H9 (cell line): Measurements from ENCODE around the gene LRP1. TPM values are rescaled to one million over a fixed set of nuclear protein-coding genes. Genes with fewer than 3 reads are reported as not detected.

Experiments
- DNase-seq: peaks from one replicate; pipeline ENCODE4 v3.0.0-alpha.2; 2017
- H2AFZ ChIP-seq: one replicate; pipeline ENCODE4 v1.6.1; 2013; ENCODE audit warnings: mild to moderate bottlenecking, low read length, control low read depth, moderate library complexity
- H2AK5ac ChIP-seq: 2 replicates; pipeline ENCODE4 v1.6.1; 2013; ENCODE audit warnings: low read length, control low read depth, mixed read lengths; ENCODE audit not compliant: insufficient read length
- H2BK120ac ChIP-seq: one replicate; pipeline ENCODE4 v1.6.1; 2013; ENCODE audit warnings: low read depth, mild to moderate bottlenecking, low read length, control low read depth, inconsistent platforms; ENCODE audit not compliant: poor library complexity, severe bottlenecking
- H2BK12ac ChIP-seq: 2 replicates; pipeline ENCODE4 v1.6.1; 2013; ENCODE audit warnings: low read length, control low read depth, mixed read lengths, low read depth; ENCODE audit not compliant: insufficient read length
- H2BK15ac ChIP-seq: 2 replicates; pipeline ENCODE4 v1.6.1; 2013; ENCODE audit warnings: low read depth, low read length, control low read depth
- H2BK20ac ChIP-seq: one replicate; pipeline ENCODE4 v1.6.1; 2013; ENCODE audit warnings: low read depth, mild to moderate bottlenecking, low read length, control low read depth, inconsistent platforms; ENCODE audit not compliant: poor library complexity, severe bottlenecking
- H2BK5ac ChIP-seq: 2 replicates; pipeline ENCODE4 v1.6.1; 2013; ENCODE audit warnings: low read length, control low read depth, mixed read lengths; ENCODE audit not compliant: insufficient read length
- H3K14ac ChIP-seq: 2 replicates; pipeline ENCODE4 v1.6.1; 2013; ENCODE audit warnings: low read length, control low read depth; ENCODE audit not compliant: insufficient read depth
- H3K18ac ChIP-seq: 2 replicates; pipeline ENCODE4 v1.6.1; 2013; ENCODE audit warnings: low read depth, mild to moderate bottlenecking, mixed read lengths, low read length, control low read depth; ENCODE audit not compliant: insufficient read length
- H3K23ac ChIP-seq: 2 replicates; pipeline ENCODE4 v1.6.1; 2013; ENCODE audit warnings: low read length, control low read depth, mixed read lengths, low read depth; ENCODE audit not compliant: insufficient read length
- H3K23me2 ChIP-seq: 2 replicates; pipeline ENCODE4 v1.6.1; 2013; ENCODE audit warnings: low read depth, mild to moderate bottlenecking, mixed read lengths, low read length, control low read depth; ENCODE audit not compliant: insufficient read length, poor library complexity, severe bottlenecking
- H3K27ac ChIP-seq: 2 replicates; pipeline ENCODE4 v1.5.1; 2013; ENCODE audit warnings: low read length, control low read depth, mixed read lengths, low read depth; ENCODE audit not compliant: insufficient read length
- H3K27me3 ChIP-seq: 2 replicates; pipeline ENCODE4 v1.6.1; 2013; ENCODE audit warnings: low read length, control low read depth, inconsistent platforms; ENCODE audit not compliant: insufficient read depth
- H3K4ac ChIP-seq: 2 replicates; pipeline ENCODE4 v1.6.1; 2013; ENCODE audit warnings: low read depth, mild to moderate bottlenecking, control low read depth, inconsistent platforms, low read length, moderate library complexity
- H3K4me1 ChIP-seq: 2 replicates; pipeline ENCODE4 v1.6.1; 2013; ENCODE audit warnings: low read length, control low read depth, inconsistent platforms; ENCODE audit not compliant: insufficient read depth
- H3K4me2 ChIP-seq: 2 replicates; pipeline ENCODE4 v1.6.1; 2013; ENCODE audit warnings: low read length, control low read depth, mixed read lengths; ENCODE audit not compliant: insufficient read length, insufficient read depth
- H3K56ac ChIP-seq: 2 replicates; pipeline ENCODE4 v1.6.1; 2013; ENCODE audit warnings: low read depth, mild to moderate bottlenecking, mixed read lengths, low read length, control low read depth; ENCODE audit not compliant: insufficient read length
- H3K79me1 ChIP-seq: 2 replicates; pipeline ENCODE4 v1.6.1; 2013; ENCODE audit warnings: low read depth, mild to moderate bottlenecking, moderate library complexity, low read length, control low read depth, inconsistent platforms; ENCODE audit not compliant: insufficient read depth, poor library complexity, severe bottlenecking
- H3K79me2 ChIP-seq: 2 replicates; pipeline ENCODE4 v1.6.1; 2013; ENCODE audit warnings: low read length, control low read depth, inconsistent platforms; ENCODE audit not compliant: insufficient read depth
- H3K9ac ChIP-seq: 2 replicates; pipeline ENCODE4 v1.6.1; 2013; ENCODE audit warnings: low read length, control low read depth, mixed read lengths; ENCODE audit not compliant: insufficient read length; ENCODE audit errors: extremely low read depth
- H3K9me3 ChIP-seq: one replicate; pipeline ENCODE4 v1.6.1; 2013; ENCODE audit warnings: low read depth, low read length, inconsistent platforms; ENCODE audit not compliant: control insufficient read depth
- H3T11ph ChIP-seq: one replicate; pipeline ENCODE4 v1.6.1; 2013; ENCODE audit warnings: mild to moderate bottlenecking, low read length, control low read depth, inconsistent platforms
- H4K20me1 ChIP-seq: one replicate; pipeline ENCODE4 v1.6.1; 2013; ENCODE audit not compliant: control insufficient read depth, insufficient read length, insufficient read depth
- H4K5ac ChIP-seq: 2 replicates; pipeline ENCODE4 v1.6.1; 2013; ENCODE audit warnings: low read depth, mild to moderate bottlenecking, mixed read lengths, low read length, control low read depth; ENCODE audit not compliant: insufficient read length
- H4K8ac ChIP-seq: replicated peaks from 2 replicates; pipeline ENCODE4 v1.6.1; 2013; ENCODE audit warnings: low read length, control low read depth, mixed read lengths, low read depth; ENCODE audit not compliant: insufficient read length
- H4K91ac ChIP-seq: 2 replicates; pipeline ENCODE4 v1.6.1; 2013; ENCODE audit warnings: low read depth, mild to moderate bottlenecking, moderate library complexity, mixed read lengths, low read length, control low read depth; ENCODE audit not compliant: insufficient read length
- H3K27ac Mint-ChIP-seq, 3 experiments: 2 replicates in 2 of 3; 3 replicates in 1 of 3; pipeline ENCODE4 v1.8.0; 2020 to 2021; ENCODE audit warnings: mixed read lengths in 3 of 3, mild to moderate bottlenecking in 1 of 3, moderate library complexity in 1 of 3
- H3K27me3 Mint-ChIP-seq: 2 replicates; pipeline ENCODE4 v1.8.0; 2021; ENCODE audit warnings: low read depth, mild to moderate bottlenecking, moderate library complexity, mixed read lengths
- H3K36me3 Mint-ChIP-seq, 3 experiments: 2 replicates in 2 of 3; 3 replicates in 1 of 3; pipeline ENCODE4 v1.8.0; 2020 to 2021; ENCODE audit warnings: low read depth in 3 of 3, mixed read lengths in 3 of 3; ENCODE audit not compliant: insufficient read depth in 1 of 3
- H3K4me1 Mint-ChIP-seq, 2 experiments: 2 replicates each; pipeline ENCODE4 v1.8.0; 2020; ENCODE audit warnings: mixed read lengths in 2 of 2
- H3K4me3 Mint-ChIP-seq, 2 experiments: 2 replicates in 1 of 2; 3 replicates in 1 of 2; pipeline ENCODE4 v1.8.0; 2020 to 2021; ENCODE audit warnings: mild to moderate bottlenecking in 2 of 2, mixed read lengths in 2 of 2, moderate library complexity in 1 of 2
- H3K9me3 Mint-ChIP-seq, 2 experiments: 2 replicates in 1 of 2; 3 replicates in 1 of 2; pipeline ENCODE4 v1.8.0; 2020; ENCODE audit warnings: mild to moderate bottlenecking in 2 of 2, mixed read lengths in 2 of 2, moderate library complexity in 1 of 2
- CTCF ChIP-seq: fragments of 200-600 bp; sonication (generic); conservative IDR thresholded peaks from 3 replicates; pipeline ENCODE4 v1.8.0; 2021; ENCODE audit warnings: antibody characterized with exemption, mild to moderate bottlenecking
- WGBS: extraction: QIAGEN DNeasy Blood & Tissue Kit; methylation state at CpG from one replicate; pipeline ENCODE4 v1.1.7; 2013; ENCODE audit warnings: missing lambda C conversion rate, low lambda C conversion rate, mixed read lengths; ENCODE audit not compliant: insufficient read length; ENCODE audit errors: extremely low coverage; 5-methylcytosine and 5-hydroxymethylcytosine counted together
- total RNA-seq: library from RNA; stranded (reverse); gene quantifications from 2 replicates; pipeline ENCODE4 v1.2.1, GENCODE V29; 2021

The LRP1 gene
- total RNA-seq, 1 experiment from 2014 or later, result 115 TPM

- Histone ChIP-seq H2BK20ac (no peak overlapping the region), H3K79me2 (no peaks in the 10 kb centered on the region), H3K23ac (no peak overlapping the region), H4K8ac (no peak overlapping the region), H3K4ac (no peak overlapping the region), H2AFZ (no peak overlapping the region), H2AK5ac (no peak overlapping the region), H3T11ph (no peak overlapping the region), H3K79me1 (no peaks in the 10 kb centered on the region), H3K27ac (no peak overlapping the region), H3K23me2 (peaks cover 29% of the 10 kb centered on the region), H4K20me1 (peaks cover 3% of the 10 kb centered on the region), H3K18ac (no peak overlapping the region), H3K9me3 (no peaks in the 10 kb centered on the region), H3K9ac (peak overlapping the region; percentile 25), H2BK12ac (no peak overlapping the region), H2BK15ac (no peak overlapping the region), H3K56ac (no peak overlapping the region), H4K91ac (no peak overlapping the region), H3K27me3 (peaks cover 56% of the 10 kb centered on the region), H3K4me1 (0 out of 2 replicates have a peak, but pooled peaks cover 4% of the 10 kb centered on the region), H3K4me2 (peak overlapping the region; percentile 82), H2BK5ac (no peak overlapping the region), H3K14ac (peak overlapping the region; percentile 87; the same call in 1 of the 2 replicates), H4K5ac (no peak overlapping the region), H2BK120ac (no peak overlapping the region)
- peak; percentile 64 for DNase-seq
- peaks cover 92% of the 10 kb centered on the region for H3K27me3 Mint-ChIP-seq
- no peak for TF ChIP-seq CTCF
- H3K36me3 Mint-ChIP-seq, result peaks cover 0 to 2% (median 0%) of the 10 kb centered on the region in 3 experiments; a peak in 4 of 7 replicates
- H3K4me3 Mint-ChIP-seq, result peak overlapping the region; percentile 72 to 84
- H3K4me1 Mint-ChIP-seq, result peaks cover 61 to 75% of the 10 kb centered on the region in 2 experiments
- peak overlapping the region in 1 of 3 experiments; percentile 78; a peak in 2 of 7 replicates for H3K27ac Mint-ChIP-seq
- no peaks in the 10 kb centered on the region for H3K9me3 Mint-ChIP-seq
- WGBS, result no CpG with 5 or more reads among the region's 72 CpGs
These were observed 112.0 kb downstream of the LRP1 start for GRCh38 chr12:57240066-57240921.
